HAP-1 (cell line): ENCODE measurements around the gene PTPN2.
"Not testable (repeated sequence)": the region's sequence is repeated elsewhere in the genome, so short reads cannot be mapped to it uniquely, and the experiment has no call there.

Source experiments
- DNase-seq, 2 experiments: peaks; one replicate each; pipeline ENCODE4 v3.0.0-alpha.2; 2016 to 2020; ENCODE audit warnings: low spot score in 2 of 2
- H3K27me3 ChIP-seq: fragments of 250-450 bp; sonication (Bioruptor Pico); 2 replicates; pipeline ENCODE4 v1.5.1; 2020; ENCODE audit warnings: low read depth, mild to moderate bottlenecking, moderate library complexity
- H3K36me3 ChIP-seq: fragments of 250-450 bp; sonication (Bioruptor Pico); replicated peaks from 2 replicates; pipeline ENCODE4 v1.5.1; 2020; ENCODE audit warnings: mild to moderate bottlenecking
- H3K4me1 ChIP-seq: fragments of 250-450 bp; sonication (Bioruptor Pico); 2 replicates; pipeline ENCODE4 v1.5.1; 2020; ENCODE audit warnings: mild to moderate bottlenecking
- H3K4me3 ChIP-seq: fragments of 250-450 bp; sonication (Bioruptor Pico); 2 replicates; pipeline ENCODE4 v1.5.1; 2020; ENCODE audit warnings: mild to moderate bottlenecking, moderate library complexity
- H3K9me3 ChIP-seq: fragments of 250-450 bp; sonication (Bioruptor Pico); 2 replicates; pipeline ENCODE4 v1.5.1; 2020; ENCODE audit warnings: mild to moderate bottlenecking, moderate library complexity
- in situ Hi-C: fragments of 300-500 bp; cut with MboI; formaldehyde crosslinking; loops from 3 replicates; pipeline ENCODE4 v1.14.3; 2020; ENCODE audit warnings: low sequenced_read_pairs, inconsistent platforms, mixed read lengths

The PTPN2 gene

DNA sequence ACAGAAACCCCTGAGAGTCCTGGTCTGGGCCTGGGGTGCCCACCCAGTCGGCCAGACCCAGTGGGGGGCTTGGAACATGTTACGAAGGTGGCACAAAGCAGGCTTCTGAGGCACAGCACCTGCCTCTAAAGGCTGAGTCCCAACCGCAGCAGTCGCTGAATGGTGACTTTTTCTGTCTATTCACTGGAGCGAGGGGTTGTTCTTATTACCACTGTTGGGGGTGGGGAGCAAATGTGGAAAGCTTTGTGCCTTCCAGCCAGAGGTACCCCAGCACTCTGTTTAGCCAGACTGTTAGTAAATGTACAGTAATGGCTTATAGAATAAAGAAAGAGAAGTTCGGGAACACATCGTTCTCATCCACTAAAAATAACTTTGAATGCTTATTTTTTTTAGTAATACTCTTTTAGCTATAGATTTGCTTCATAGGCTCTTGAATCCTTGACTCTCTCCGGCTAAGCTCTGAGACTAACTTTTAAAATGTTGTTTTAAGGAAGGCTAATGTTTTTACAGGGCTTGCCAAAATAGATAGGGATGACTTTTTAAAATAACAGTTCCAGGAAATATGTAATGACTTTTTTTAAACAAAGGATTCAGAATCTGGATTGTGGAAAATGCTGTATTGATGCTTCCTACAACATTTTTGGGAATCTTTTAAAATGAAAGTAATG, 23.4 kb upstream of the PTPN2 start:
- no peaks in the 10 kb centered on the region; the same call in 1 of the 2 replicates for H3K27me3 ChIP-seq
- in situ Hi-C loops: no loop called here
- DNase-seq: no peak
- no peak overlapping the region for H3K4me3 ChIP-seq
- no peaks in the 10 kb centered on the region for H3K9me3 ChIP-seq
- H3K36me3 ChIP-seq: no peaks in the 10 kb centered on the region
- H3K4me1 ChIP-seq: no peaks in the 10 kb centered on the region

- H3K4me3 ChIP-seq: no peak overlapping the region
- no peaks in the 10 kb centered on the region for H3K36me3 ChIP-seq
- H3K27me3 ChIP-seq: no peaks in the 10 kb centered on the region; the same call in 1 of the 2 replicates
- no peaks in the 10 kb centered on the region for H3K9me3 ChIP-seq
- in situ Hi-C loops: no loop called here
- H3K4me1 ChIP-seq: no peaks in the 10 kb centered on the region
- no peak for DNase-seq
These were observed 22.7 kb upstream of the PTPN2 start for GRCh38 chr18:12906773-12907172.

DNA sequence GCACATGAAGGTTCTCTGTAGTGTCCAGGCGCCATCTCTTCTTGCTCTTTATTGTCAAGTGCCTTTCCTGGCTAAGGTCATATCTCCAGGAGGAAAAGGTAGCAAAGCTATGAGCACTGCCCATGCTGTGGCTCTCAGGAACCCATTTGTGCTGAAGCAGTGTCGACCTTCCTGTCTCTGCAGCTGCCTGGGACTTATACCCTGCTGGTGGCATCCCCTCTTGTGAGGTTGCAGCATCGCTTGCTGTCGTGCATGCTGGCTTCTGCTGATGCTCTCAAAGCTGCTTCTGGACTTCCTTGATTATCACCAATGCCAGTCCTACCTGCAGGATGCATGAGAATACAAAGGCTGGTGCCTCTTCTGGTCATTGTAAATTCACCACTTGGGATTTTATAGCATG, 22.1 kb upstream of the PTPN2 start:
- Histone ChIP-seq H3K9me3 (no peaks in the 10 kb centered on the region), H3K27me3 (no peaks in the 10 kb centered on the region; the same call in 1 of the 2 replicates), H3K4me3 (no peak overlapping the region), H3K36me3 (no peaks in the 10 kb centered on the region), H3K4me1 (no peaks in the 10 kb centered on the region)
- in situ Hi-C loops: no loop called here
- no peak for DNase-seq

GRCh38 chr18:12904012-12904516, 20.0 kb upstream of the PTPN2 start:
- Histone ChIP-seq H3K9me3 (no peaks in the 10 kb centered on the region), H3K36me3 (no peaks in the 10 kb centered on the region), H3K4me3 (no peak overlapping the region), H3K27me3 (no peaks in the 10 kb centered on the region; the same call in 1 of the 2 replicates), H3K4me1 (no peaks in the 10 kb centered on the region)
- peak in 1 of 2 experiments; percentile 25 for DNase-seq
- in situ Hi-C loops: no loop called here

DNA sequence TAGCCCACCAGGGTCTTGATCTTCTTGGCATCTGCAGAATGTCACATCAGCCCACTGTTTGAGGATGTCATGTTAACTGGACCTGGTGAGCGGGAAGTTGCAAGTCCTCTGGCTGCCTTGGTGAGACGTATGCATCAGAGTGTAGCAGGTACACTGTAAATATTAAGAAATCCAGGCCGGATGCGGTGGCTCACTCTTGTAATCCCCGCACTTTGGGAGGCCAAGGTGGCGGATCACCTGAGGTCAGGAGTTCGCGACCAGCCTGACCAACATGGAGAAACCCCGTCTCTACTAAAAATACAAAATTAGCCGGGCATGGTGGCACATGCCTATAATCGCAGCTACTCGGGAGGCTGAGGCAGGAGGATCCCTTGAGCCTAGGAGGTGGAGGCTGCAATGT, 17.2 kb upstream of the PTPN2 start:
- H3K36me3 ChIP-seq, H3K27me3 ChIP-seq, H3K4me1 ChIP-seq, DNase-seq, H3K4me3 ChIP-seq, H3K9me3 ChIP-seq, in situ Hi-C loops: not testable (repeated sequence)

GRCh38 chr18:12896784-12897333, 12.8 kb upstream of the PTPN2 start:
- H3K4me3 ChIP-seq, H3K27me3 ChIP-seq, in situ Hi-C loops, DNase-seq, H3K36me3 ChIP-seq, H3K4me1 ChIP-seq, H3K9me3 ChIP-seq: not testable (repeated sequence)

DNA sequence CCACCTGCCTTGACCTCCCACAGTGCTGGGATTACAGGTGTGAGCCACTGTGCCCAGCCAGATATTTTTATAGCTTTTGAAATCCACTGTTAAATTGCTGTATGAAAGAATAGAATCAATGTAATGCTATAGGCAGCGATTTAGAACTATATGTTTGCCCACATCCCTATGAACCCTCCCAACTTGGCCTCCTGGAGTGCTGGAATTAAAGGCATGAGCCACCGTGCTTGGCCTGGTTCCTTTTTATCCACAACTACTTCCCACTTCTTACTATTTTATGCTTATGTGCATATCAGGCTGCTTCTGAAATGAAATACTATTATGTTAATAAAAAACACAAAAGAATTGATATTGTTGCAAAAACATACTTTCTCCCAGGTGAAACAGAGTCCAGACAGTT, 11.6 kb upstream of the PTPN2 start:
- in situ Hi-C loops: no loop called here
- H3K36me3 ChIP-seq: no peaks in the 10 kb centered on the region

GRCh38 chr18:12895014-12895413, 11.0 kb upstream of the PTPN2 start:
- H3K4me1 ChIP-seq: peaks cover 6% of the 10 kb centered on the region
- H3K36me3 ChIP-seq: no peaks in the 10 kb centered on the region
- H3K9me3 ChIP-seq: no peaks in the 10 kb centered on the region
- in situ Hi-C loops: no loop called here
- no peak for DNase-seq
- no peaks in the 10 kb centered on the region for H3K27me3 ChIP-seq
- no peak overlapping the region for H3K4me3 ChIP-seq

More for the DNA sequence above, 11.6 kb upstream of the PTPN2 start:
- H3K4me1 ChIP-seq: peaks cover 6% of the 10 kb centered on the region
- no peak overlapping the region for H3K4me3 ChIP-seq
- no peak for DNase-seq
- H3K9me3 ChIP-seq: no peaks in the 10 kb centered on the region
- no peaks in the 10 kb centered on the region for H3K27me3 ChIP-seq

GRCh38 chr18:12891561-12891960, 7.5 kb upstream of the PTPN2 start:
- Histone ChIP-seq H3K27me3 (no peaks in the 10 kb centered on the region), H3K4me3 (no peak overlapping the region), H3K4me1 (peaks cover 6% of the 10 kb centered on the region), H3K9me3 (no peaks in the 10 kb centered on the region; the same call in 1 of the 2 replicates), H3K36me3 (no peaks in the 10 kb centered on the region)
- DNase-seq: no peak
- in situ Hi-C loops: no loop called here

- Histone ChIP-seq H3K4me3 (no peak overlapping the region), H3K9me3 (no peaks in the 10 kb centered on the region; the same call in 1 of the 2 replicates), H3K4me1 (peaks cover 6% of the 10 kb centered on the region), H3K36me3 (no peaks in the 10 kb centered on the region), H3K27me3 (no peaks in the 10 kb centered on the region)
- no peak for DNase-seq
- in situ Hi-C loops: no loop called here
These were observed 6.9 kb upstream of the PTPN2 start for GRCh38 chr18:12890964-12891363.

DNA sequence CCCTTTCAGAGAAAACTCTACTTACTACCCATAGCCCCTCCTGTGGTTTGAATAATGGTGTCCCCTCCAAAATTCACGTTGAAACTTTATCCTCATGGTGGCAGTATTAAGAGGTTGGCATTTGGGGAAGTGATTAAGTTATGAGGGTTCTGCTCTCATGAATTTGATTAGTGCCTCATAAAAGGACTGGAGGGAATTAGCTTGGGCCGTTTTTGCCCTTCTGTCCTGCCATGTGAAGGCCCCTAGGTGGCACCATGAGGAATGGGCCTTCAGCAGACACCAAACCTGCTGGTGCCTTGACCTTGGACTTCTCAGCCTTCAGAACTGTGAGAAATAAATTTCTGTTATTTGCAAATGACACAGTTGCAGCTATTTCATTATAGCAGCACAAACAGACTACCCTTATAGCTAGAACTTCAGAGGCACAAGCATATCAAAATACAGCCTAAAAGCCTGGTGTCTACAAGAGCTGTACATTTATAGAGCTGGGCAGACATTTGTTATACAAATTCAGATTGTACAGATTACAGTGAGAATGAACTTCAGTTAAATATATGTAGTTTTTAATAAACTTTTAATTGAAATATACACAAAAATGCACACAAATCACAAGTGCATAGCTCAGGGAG, 2.6 kb upstream of the PTPN2 start:
- Histone ChIP-seq H3K27me3 (no peaks in the 10 kb centered on the region), H3K4me3 (no peak overlapping the region), H3K36me3 (no peaks in the 10 kb centered on the region), H3K9me3 (no peaks in the 10 kb centered on the region; the same call in 1 of the 2 replicates), H3K4me1 (peaks cover 7% of the 10 kb centered on the region)
- in situ Hi-C loops: no loop called here
- DNase-seq: peak in 1 of 2 experiments; percentile 27

DNA sequence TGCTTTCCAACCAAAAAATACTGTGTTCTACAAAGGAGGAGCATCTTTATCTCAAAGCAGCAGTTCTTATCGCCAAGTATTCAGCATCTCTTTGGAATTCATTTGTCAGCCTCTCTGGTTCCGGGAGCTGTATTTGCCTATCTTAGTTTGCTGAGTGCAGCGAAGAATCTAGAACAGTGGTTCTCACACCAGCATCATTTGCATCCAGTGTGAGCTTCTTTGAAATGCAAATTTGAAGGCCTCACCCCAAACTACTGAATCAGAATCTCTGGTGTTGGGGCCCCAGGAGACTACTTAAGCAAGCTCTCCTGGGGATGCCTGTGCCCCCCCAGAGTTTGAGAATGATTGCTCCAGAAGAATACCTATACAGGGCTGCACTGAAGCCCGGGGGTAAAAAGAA, 1.5 kb upstream of the PTPN2 start:
- in situ Hi-C loops: no loop called here
- no peaks in the 10 kb centered on the region for H3K36me3 ChIP-seq
- no peaks in the 10 kb centered on the region for H3K27me3 ChIP-seq
- H3K9me3 ChIP-seq: no peaks in the 10 kb centered on the region; the same call in 1 of the 2 replicates
- no peak for DNase-seq
- peaks cover 7% of the 10 kb centered on the region for H3K4me1 ChIP-seq
- H3K4me3 ChIP-seq: no peak overlapping the region

GRCh38 chr18:12884406-12885323, 628 bp upstream of the PTPN2 start:
- Histone ChIP-seq H3K9me3 (no peaks in the 10 kb centered on the region; the same call in 1 of the 2 replicates), H3K4me1 (peaks cover 7% of the 10 kb centered on the region), H3K27me3 (no peaks in the 10 kb centered on the region), H3K36me3 (no peaks in the 10 kb centered on the region), H3K4me3 (peak overlapping the region; percentile 83)
- in situ Hi-C loops: no loop called here
- no peak for DNase-seq
